Gastroesophageal sphincter (tissue), 4 donors: ENCODE data around the gene ZSWIM6. TPM values are rescaled to one million over a fixed set of nuclear protein-coding genes. Genes with fewer than 3 reads are reported as not detected.
"Not testable (repeated sequence)": the region's sequence is repeated elsewhere in the genome, so short reads cannot be mapped to it uniquely, and the experiment has no call there.

ENCODE experiments used
- ATAC-seq: fragments of 150-250 bp; one replicate; pipeline ENCODE4 v1.9.1; 2016; ENCODE audit warnings: mild to moderate bottlenecking, moderate library complexity
- H3K27ac ChIP-seq, 4 donors: fragments of 200-600 bp; sonication (generic) in 3 of 4; 1 replicate in 3 of 4; 2 replicates in 1 of 4; pipeline ENCODE4 v1.5.1; 2016 to 2019
- H3K27me3 ChIP-seq: fragments of 200-600 bp; sonication (generic); one replicate; pipeline ENCODE4 v1.5.1; 2019
- H3K36me3 ChIP-seq, 2 donors: fragments of 200-600 bp; sonication (generic); one replicate each; pipeline ENCODE4 v1.5.1; 2019; ENCODE audit warnings: control low read depth in 1 of 2
- H3K4me1 ChIP-seq, 3 donors: fragments of 200-600 bp; sonication (generic); 1 replicate in 2 of 3; 2 replicates in 1 of 3; pipeline ENCODE4 v1.5.1; 2016 to 2019; ENCODE audit warnings: control low read depth in 2 of 3
- H3K4me3 ChIP-seq, 2 donors: fragments of 200-600 bp; sonication (generic); one replicate each; pipeline ENCODE4 v1.5.1; 2019; ENCODE audit warnings: mild to moderate bottlenecking in 1 of 2, moderate library complexity in 1 of 2
- H3K9me3 ChIP-seq, 3 donors: fragments of 200-600 bp; sonication (generic); one replicate each; pipeline ENCODE4 v1.5.1; 2017 to 2019; ENCODE audit warnings: control low read depth in 2 of 3
- EP300 ChIP-seq: sonication (generic); formaldehyde crosslinking; IDR thresholded peaks from one replicate; pipeline ENCODE4 v1.6.1; 2017; ENCODE audit warnings: antibody characterized with exemption, mild to moderate bottlenecking
- POLR2A ChIP-seq, 2 donors: fragments of 450-650 bp; IDR thresholded peaks; one replicate each; pipeline ENCODE4 v1.6.1; 2017; ENCODE audit warnings: antibody characterized with exemption in 2 of 2, mild to moderate bottlenecking in 2 of 2, moderate library complexity in 1 of 2
- POLR2AphosphoS5 ChIP-seq: sonication (generic); formaldehyde crosslinking; IDR thresholded peaks from one replicate; pipeline ENCODE4 v1.6.1; 2017; ENCODE audit warnings: antibody characterized with exemption
- WGBS, 2 donors: methylation state at CpG; one replicate each; pipeline ENCODE4 v1.1.5; 2018; ENCODE audit warnings: low coverage in 1 of 2; 5-methylcytosine and 5-hydroxymethylcytosine counted together
- total RNA-seq, 4 donors: library from RNA; depleted of rRNA; stranded (reverse); fragments of >200 nt; gene quantifications; one replicate each; pipeline ENCODE4 v1.1.0, GENCODE V29; 2016
- TF ChIP-seq, protein P1 (sequence below), 4 experiments: fragments of 200-600 bp in 2 of 4; fragments of 450-650 bp in 2 of 4; sonication (generic) in 1 of 4; IDR thresholded peaks; one replicate each; pipeline ENCODE4 v1.5.1; 2017 to 2019; ENCODE audit warnings: antibody characterized with exemption in 4 of 4, mild to moderate bottlenecking in 2 of 4, moderate library complexity in 2 of 4

ZSWIM6 gene
- total RNA-seq, 4 donors from 2014 or later: 8.9 to 20.9 (median 12.3) TPM

DNA sequence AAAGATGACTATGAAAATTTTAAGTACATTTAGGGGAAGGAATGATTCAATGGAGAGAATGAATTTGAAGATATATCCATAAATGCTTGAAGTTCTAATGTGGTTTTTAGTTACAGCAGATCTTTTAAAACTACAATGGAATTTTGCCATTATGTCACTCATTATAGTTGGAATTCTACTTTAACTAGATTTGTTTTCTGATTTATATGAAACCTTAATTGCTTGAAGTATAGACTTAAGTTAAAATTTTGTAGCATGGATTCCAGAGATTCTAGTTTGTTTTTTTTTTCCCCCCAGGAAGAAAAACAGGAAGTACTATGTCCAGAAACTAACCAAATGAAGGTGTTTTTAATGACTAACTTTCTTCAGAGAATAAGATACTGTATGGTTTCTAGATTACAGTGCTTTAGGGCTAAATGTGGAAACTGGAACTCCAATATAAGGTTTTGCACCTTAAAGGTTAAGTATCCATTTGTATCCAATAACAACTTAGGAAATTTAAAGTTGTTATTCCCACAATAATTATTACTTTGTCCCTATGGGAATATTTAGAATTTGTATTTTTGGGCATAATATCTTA lies 70.3 kb downstream of the ZSWIM6 start:
- no peaks in the 10 kb centered on the region for H3K27me3 ChIP-seq
- TF ChIP-seq POLR2AphosphoS5 (no peak), EP300 (no peak), POLR2A (IDR thresholded peaks at IDR 0.05) (no peak)
- TF ChIP-seq, protein P1, sequence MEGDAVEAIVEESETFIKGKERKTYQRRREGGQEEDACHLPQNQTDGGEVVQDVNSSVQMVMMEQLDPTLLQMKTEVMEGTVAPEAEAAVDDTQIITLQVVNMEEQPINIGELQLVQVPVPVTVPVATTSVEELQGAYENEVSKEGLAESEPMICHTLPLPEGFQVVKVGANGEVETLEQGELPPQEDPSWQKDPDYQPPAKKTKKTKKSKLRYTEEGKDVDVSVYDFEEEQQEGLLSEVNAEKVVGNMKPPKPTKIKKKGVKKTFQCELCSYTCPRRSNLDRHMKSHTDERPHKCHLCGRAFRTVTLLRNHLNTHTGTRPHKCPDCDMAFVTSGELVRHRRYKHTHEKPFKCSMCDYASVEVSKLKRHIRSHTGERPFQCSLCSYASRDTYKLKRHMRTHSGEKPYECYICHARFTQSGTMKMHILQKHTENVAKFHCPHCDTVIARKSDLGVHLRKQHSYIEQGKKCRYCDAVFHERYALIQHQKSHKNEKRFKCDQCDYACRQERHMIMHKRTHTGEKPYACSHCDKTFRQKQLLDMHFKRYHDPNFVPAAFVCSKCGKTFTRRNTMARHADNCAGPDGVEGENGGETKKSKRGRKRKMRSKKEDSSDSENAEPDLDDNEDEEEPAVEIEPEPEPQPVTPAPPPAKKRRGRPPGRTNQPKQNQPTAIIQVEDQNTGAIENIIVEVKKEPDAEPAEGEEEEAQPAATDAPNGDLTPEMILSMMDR (IDR thresholded peaks at IDR 0.05): no peak
- no peak for ATAC-seq
- no peaks in the 10 kb centered on the region for H3K36me3 ChIP-seq
- H3K4me1 ChIP-seq: peaks cover 0 to 55% (median 4%) of the 10 kb centered on the region in 3 donors
- H3K27ac ChIP-seq: no peak overlapping the region
- H3K4me3 ChIP-seq: no peak overlapping the region
- no peaks in the 10 kb centered on the region for H3K9me3 ChIP-seq

DNA sequence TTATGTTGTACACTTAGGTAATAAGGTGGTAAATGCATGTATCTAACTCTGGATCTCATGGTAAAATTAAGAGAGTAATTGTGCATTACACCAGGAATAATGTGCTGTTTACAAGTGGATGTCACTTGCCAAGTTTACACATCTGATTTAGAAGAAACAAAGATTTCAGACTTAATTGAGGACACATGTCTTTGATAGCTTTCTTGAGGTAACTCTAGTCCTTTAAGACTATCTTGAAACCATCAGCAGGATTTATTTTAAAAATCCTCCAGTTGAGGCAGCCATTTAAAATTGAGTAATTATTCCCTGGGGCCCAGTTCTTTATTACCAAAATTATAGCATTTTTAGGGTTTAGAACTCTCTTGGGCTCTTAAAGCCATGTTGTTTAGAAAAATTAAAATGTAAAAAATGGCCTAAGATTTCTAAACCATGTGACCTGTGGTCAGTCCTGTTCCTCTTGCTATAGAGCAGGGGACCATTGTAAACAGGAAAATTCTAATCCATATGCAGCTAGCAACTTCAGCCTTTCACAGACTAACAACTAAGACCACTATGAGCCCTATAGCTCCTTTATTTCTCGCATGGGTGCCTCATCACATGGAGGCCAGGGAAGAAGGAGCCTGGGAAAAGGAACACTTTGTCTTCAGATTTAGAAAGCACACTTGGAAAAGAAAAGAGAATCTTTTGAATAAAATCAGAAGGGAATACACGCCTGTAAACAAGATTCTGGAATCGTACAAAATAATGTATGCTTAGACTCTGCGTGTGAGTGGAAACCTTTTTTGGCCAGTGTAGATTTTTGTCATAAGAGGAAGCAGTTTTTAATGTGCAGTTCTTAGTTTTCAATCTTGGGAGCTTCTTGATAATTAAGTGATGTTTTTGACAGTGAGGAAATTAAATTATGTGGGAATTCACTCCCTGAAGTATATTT lies 71.2 kb downstream of the ZSWIM6 start:
- Histone ChIP-seq H3K9me3 (no peaks in the 10 kb centered on the region), H3K36me3 (no peaks in the 10 kb centered on the region), H3K27me3 (no peaks in the 10 kb centered on the region), H3K4me1 (peaks cover 2 to 63% (median 4%) of the 10 kb centered on the region in 3 donors), H3K4me3 (no peak overlapping the region), H3K27ac (no peak overlapping the region)
- no peak for TF ChIP-seq EP300
- no peak for TF ChIP-seq POLR2AphosphoS5
- TF ChIP-seq, protein P1 (IDR thresholded peaks at IDR 0.05): no peak
- no peak for TF ChIP-seq POLR2A (IDR thresholded peaks at IDR 0.05)
- ATAC-seq: no peak
- 70 to 81% methylated on average over 4 of the region's 4 CpGs for WGBS, 2 donors

DNA sequence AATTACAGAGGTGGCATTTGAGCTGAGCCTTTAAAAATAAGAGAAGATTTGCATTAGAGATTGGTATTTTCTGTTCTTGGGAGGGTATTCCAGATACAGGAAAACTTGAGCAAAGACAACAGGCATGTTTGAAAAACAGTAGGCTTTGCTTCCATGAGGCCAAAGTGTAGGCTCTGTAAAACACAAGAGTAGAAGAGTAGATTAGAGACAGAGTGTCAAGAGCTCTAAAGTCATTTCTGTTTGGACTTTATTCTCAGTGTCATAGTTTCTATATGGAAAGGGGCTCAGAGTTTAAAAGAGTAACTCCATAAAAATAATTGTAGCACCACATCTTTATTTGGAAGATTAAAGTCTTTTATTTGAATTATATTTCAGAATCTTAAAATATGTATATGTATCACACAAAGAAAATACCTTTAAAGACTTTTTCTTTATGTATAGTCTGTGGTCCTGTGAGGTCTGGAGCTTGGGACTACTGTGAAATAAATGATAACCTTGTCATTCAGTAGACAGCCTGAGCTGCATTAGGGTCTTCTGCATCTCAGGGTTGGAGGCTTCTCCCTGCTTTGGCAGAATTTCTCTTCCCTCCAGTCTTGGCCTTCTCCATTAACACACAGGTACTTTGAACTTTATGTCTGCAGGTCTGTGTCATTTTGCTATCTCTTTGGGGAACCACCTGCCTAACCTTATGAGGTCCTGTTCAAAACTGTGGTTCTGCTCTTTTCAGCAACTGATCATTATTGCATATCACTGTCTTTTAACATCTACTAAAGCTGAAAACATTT lies 73.6 kb downstream of the ZSWIM6 start:
- Histone ChIP-seq H3K27me3 (no peaks in the 10 kb centered on the region), H3K9me3 (no peaks in the 10 kb centered on the region), H3K36me3 (no peaks in the 10 kb centered on the region), H3K4me1 (peaks cover 6 to 75% (median 9%) of the 10 kb centered on the region in 3 donors), H3K27ac (no peak overlapping the region), H3K4me3 (no peak overlapping the region)
- TF ChIP-seq, protein P1 (IDR thresholded peaks at IDR 0.05): no peak
- TF ChIP-seq POLR2A (IDR thresholded peaks at IDR 0.05) (no peak), POLR2AphosphoS5 (no peak), EP300 (no peak)
- ATAC-seq: no peak

DNA sequence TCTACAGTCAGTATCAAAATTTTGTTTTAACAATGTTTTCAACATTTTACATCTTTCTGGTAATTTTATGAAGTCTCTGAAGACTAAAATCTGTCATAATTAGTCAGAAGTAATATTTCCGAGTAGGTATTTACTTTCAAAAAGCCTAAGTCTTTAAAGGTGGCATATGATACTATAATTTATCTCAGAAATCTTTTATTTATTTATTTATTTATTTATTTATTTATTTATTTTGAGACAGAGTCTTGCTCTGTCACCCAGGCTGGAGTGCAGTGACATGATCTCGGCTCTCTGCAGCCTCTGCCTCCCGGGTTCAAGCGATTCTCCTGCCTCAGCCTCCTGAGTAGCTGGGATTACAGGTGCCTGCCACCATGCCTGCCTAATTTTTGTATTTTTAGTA lies 74.4 kb downstream of the ZSWIM6 start:
- 79 to 90% methylated on average over 1 to 4 of the region's 4 CpGs for WGBS, 2 donors
- H3K27me3 ChIP-seq, H3K4me3 ChIP-seq, ATAC-seq, H3K9me3 ChIP-seq, H3K27ac ChIP-seq, H3K36me3 ChIP-seq: not testable (repeated sequence)
- peaks cover 6 to 71% (median 9%) of the 10 kb centered on the region in 3 donors for H3K4me1 ChIP-seq

DNA sequence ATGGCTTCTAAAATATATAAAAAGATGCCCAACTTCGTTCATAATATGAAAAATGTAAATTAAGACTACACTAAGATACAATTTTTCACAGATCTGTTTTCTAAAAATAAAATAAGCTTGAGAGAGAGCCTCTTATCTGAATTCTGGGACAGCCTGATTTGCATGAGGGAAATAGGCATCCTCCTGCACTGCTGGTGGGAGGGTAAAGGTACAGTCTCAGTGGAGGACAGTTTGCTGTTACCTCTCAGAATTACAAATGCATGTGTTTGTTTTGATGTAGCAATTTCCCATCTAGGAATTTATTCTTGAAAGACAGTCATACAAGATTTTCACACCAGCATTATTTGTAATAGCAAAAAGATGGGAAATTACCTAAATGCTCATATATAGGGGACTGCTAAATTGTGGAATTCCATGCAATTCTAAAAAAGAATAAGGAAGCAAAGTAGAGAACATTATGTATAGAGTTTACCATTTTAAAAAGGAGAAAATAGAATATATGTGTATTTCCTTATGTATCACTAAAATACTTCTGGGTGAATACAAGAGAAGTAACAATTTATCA lies 75.7 kb downstream of the ZSWIM6 start:
- WGBS, 2 donors: 20 to 25% methylated on average over 1 of the region's 1 CpG
- no peak overlapping the region for H3K4me3 ChIP-seq
- no peak for ATAC-seq
- TF ChIP-seq, protein P1 (IDR thresholded peaks at IDR 0.05): no peak
- TF ChIP-seq POLR2AphosphoS5 (no peak), POLR2A (IDR thresholded peaks at IDR 0.05) (no peak)
- no peaks in the 10 kb centered on the region for H3K27me3 ChIP-seq
- peaks cover 6 to 58% (median 9%) of the 10 kb centered on the region in 3 donors for H3K4me1 ChIP-seq
- peak overlapping the region in 3 of 4 donors; percentile 39 to 43 (median 41) for H3K27ac ChIP-seq
- no peaks in the 10 kb centered on the region for H3K36me3 ChIP-seq
- H3K9me3 ChIP-seq: no peaks in the 10 kb centered on the region
